IMR-90 (cell line): ENCODE results near the gene TNNI2. TPM values are rescaled to one million over a fixed set of nuclear protein-coding genes. Genes with fewer than 3 reads are reported as not detected.

Experiments used
- ATAC-seq: fragments of 200-7000 bp; cut with Tn5 transposase; 2 replicates; pipeline ENCODE4 v1.9.1; 2020; ENCODE audit warnings: low read depth, mild to moderate bottlenecking, moderate library complexity
- BruUV-seq: library from RNA; stranded (reverse); fragments of 400-500 nt; replicated peaks from 2 replicates; lab custom pipeline; 2021; lab: Mats Ljungman, UMichigan
- CTCF ChIA-PET: fragments of 300-600 bp; formaldehyde crosslinking; extraction: SDS; loops from one replicate; lab custom pipeline; 2021; ENCODE audit warnings: antibody characterized with exemption; lab: Yijun Ruan, JAX
- POLR2A ChIA-PET: fragments of 300-600 bp; sonication (Branson Sonifier 250); formaldehyde crosslinking; loops from one replicate; lab custom pipeline; 2022; ENCODE audit warnings: antibody characterized with exemption; ENCODE audit not compliant: unreplicated experiment; lab: Charles Lee
- DNase-seq: peaks from one replicate; pipeline ENCODE4 v3.0.0; 2013
- H2AFZ ChIP-seq: replicated peaks from 2 replicates; pipeline ENCODE3; 2013; ENCODE audit warnings: low read length, mild to moderate bottlenecking; ENCODE audit not compliant: poor library complexity
- H2AK5ac ChIP-seq: 2 replicates; pipeline ENCODE4 v1.6.1; 2013; ENCODE audit warnings: low read depth, low read length, inconsistent platforms
- H2AK9ac ChIP-seq: replicated peaks from 2 replicates; pipeline ENCODE3; 2013; ENCODE audit warnings: mild to moderate bottlenecking, low read depth, low read length, moderate library complexity; ENCODE audit not compliant: poor library complexity
- H2BK120ac ChIP-seq: 2 replicates; pipeline ENCODE4 v1.6.1; 2013; ENCODE audit warnings: low read depth, low read length, inconsistent platforms
- H2BK15ac ChIP-seq: 3 replicates; pipeline ENCODE4 v1.6.1; 2013; ENCODE audit warnings: low read depth, low read length, inconsistent platforms
- H2BK20ac ChIP-seq: 2 replicates; pipeline ENCODE4 v1.6.1; 2013; ENCODE audit warnings: low read depth, mild to moderate bottlenecking, inconsistent platforms, low read length, moderate library complexity
- H2BK5ac ChIP-seq: 2 replicates; pipeline ENCODE4 v1.6.1; 2013; ENCODE audit warnings: mild to moderate bottlenecking, low read depth, low read length, inconsistent platforms; ENCODE audit not compliant: poor library complexity, severe bottlenecking
- H3K14ac ChIP-seq: replicated peaks from 2 replicates; pipeline ENCODE4 v1.6.1; 2013; ENCODE audit warnings: low read depth, low read length, inconsistent platforms
- H3K18ac ChIP-seq: 2 replicates; pipeline ENCODE4 v1.6.1; 2013; ENCODE audit warnings: low read depth, low read length, control low read depth
- H3K23ac ChIP-seq: 2 replicates; pipeline ENCODE4 v1.6.1; 2013; ENCODE audit warnings: low read depth, low read length, inconsistent platforms
- H3K27ac ChIP-seq: 2 replicates; pipeline ENCODE4 v1.5.1; 2013; ENCODE audit warnings: mild to moderate bottlenecking, control low read depth, low read length; ENCODE audit not compliant: insufficient read depth
- H3K27me3 ChIP-seq: 2 replicates; pipeline ENCODE4 v1.6.1; 2013; ENCODE audit warnings: low read length; ENCODE audit not compliant: control insufficient read depth, insufficient read depth
- H3K36me3 ChIP-seq: 2 replicates; pipeline ENCODE4 v1.6.1; 2013; ENCODE audit warnings: low read length, mixed read lengths; ENCODE audit not compliant: control insufficient read depth, insufficient read depth
- H3K4ac ChIP-seq: 2 replicates; pipeline ENCODE4 v1.6.1; 2013; ENCODE audit warnings: low read depth, low read length, inconsistent platforms
- H3K4me1 ChIP-seq: 2 replicates; pipeline ENCODE4 v1.6.1; 2013; ENCODE audit warnings: low read length, mixed read lengths; ENCODE audit not compliant: control insufficient read depth, insufficient read depth
- H3K4me2 ChIP-seq: 2 replicates; pipeline ENCODE4 v1.6.1; 2013; ENCODE audit warnings: low read depth, mild to moderate bottlenecking, control low read depth, low read length, moderate library complexity
- H3K4me3 ChIP-seq: 2 replicates; pipeline ENCODE4 v1.5.1; 2013; ENCODE audit warnings: low read depth, mild to moderate bottlenecking, control low read depth, low read length, moderate library complexity; ENCODE audit not compliant: insufficient read depth
- H3K56ac ChIP-seq: 2 replicates; pipeline ENCODE4 v1.6.1; 2013; ENCODE audit warnings: low read length, inconsistent platforms; ENCODE audit not compliant: insufficient read depth; ENCODE audit errors: extremely low read depth
- H3K79me1 ChIP-seq, 2 experiments: 2 replicates each; pipeline ENCODE4 v1.6.1; 2013; ENCODE audit warnings: low read length in 2 of 2, inconsistent platforms in 1 of 2, low read depth in 1 of 2
- H3K9ac ChIP-seq: 2 replicates; pipeline ENCODE4 v1.6.1; 2013; ENCODE audit warnings: low read depth, low read length, control low read depth
- H3K9me1 ChIP-seq: 2 replicates; pipeline ENCODE4 v1.6.1; 2013; ENCODE audit warnings: low read length, inconsistent platforms; ENCODE audit not compliant: insufficient read depth
- H3K9me3 ChIP-seq: 2 replicates; pipeline ENCODE4 v1.6.1; 2013; ENCODE audit warnings: low read length; ENCODE audit not compliant: control insufficient read depth, insufficient read depth
- H4K20me1 ChIP-seq: 2 replicates; pipeline ENCODE4 v1.6.1; 2013; ENCODE audit warnings: low read length, inconsistent platforms; ENCODE audit not compliant: insufficient read depth
- H4K5ac ChIP-seq: 2 replicates; pipeline ENCODE4 v1.6.1; 2013; ENCODE audit warnings: mild to moderate bottlenecking, low read depth, low read length, control low read depth
- H4K8ac ChIP-seq, 2 experiments: 2 replicates each; pipeline ENCODE4 v1.6.1; 2013; ENCODE audit warnings: low read depth in 2 of 2, low read length in 2 of 2, control low read depth in 1 of 2, inconsistent platforms in 1 of 2
- H4K91ac ChIP-seq: 2 replicates; pipeline ENCODE4 v1.6.1; 2013; ENCODE audit warnings: low read depth, low read length, inconsistent platforms; ENCODE audit not compliant: insufficient read depth
- BHLHE40 ChIP-seq: fragments of 150-350 bp; IDR thresholded peaks from 2 replicates; pipeline ENCODE4 v1.6.1; 2016; ENCODE audit warnings: mild to moderate bottlenecking, low read depth, low read length
- CEBPB ChIP-seq: IDR thresholded peaks from 2 replicates; pipeline ENCODE4 v1.6.1; 2012; ENCODE audit warnings: low read depth, low read length, improper control_type of control experiment
- CHD1 ChIP-seq: IDR thresholded peaks from 2 replicates; pipeline ENCODE4 v1.6.1; 2012; ENCODE audit warnings: low read depth, low read length, improper control_type of control experiment
- MAFK ChIP-seq: IDR thresholded peaks from 2 replicates; pipeline ENCODE4 v1.6.1; 2012; ENCODE audit warnings: low read depth, low read length, improper control_type of control experiment
- MAZ ChIP-seq: IDR thresholded peaks from 2 replicates; pipeline ENCODE4 v1.6.1; 2012; ENCODE audit warnings: low read depth, mild to moderate bottlenecking, low read length, improper control_type of control experiment, moderate library complexity, borderline replicate concordance
- MXI1 ChIP-seq: IDR thresholded peaks from 2 replicates; pipeline ENCODE4 v1.6.1; 2012; ENCODE audit warnings: low read depth, mild to moderate bottlenecking, low read length, moderate library complexity, borderline replicate concordance
- RFX5 ChIP-seq: IDR thresholded peaks from 2 replicates; pipeline ENCODE4 v1.8.0; 2012; ENCODE audit warnings: low read depth, mild to moderate bottlenecking, low read length, moderate library complexity
- WGBS, 2 experiments: methylation state at CpG; one replicate each; pipeline versions ENCODE4 v1.1.5 to v1.1.7; 2013; ENCODE audit warnings: missing lambda C conversion rate in 2 of 2; ENCODE audit not compliant: insufficient read length in 1 of 2; ENCODE audit errors: extremely low coverage in 2 of 2; 5-methylcytosine and 5-hydroxymethylcytosine counted together
- dilution Hi-C: fragments of 300-500 bp; cut with HindIII; formaldehyde crosslinking; loops from one replicate; pipeline ENCODE4 v1.14.3; 2018; ENCODE audit warnings: low sequenced_read_pairs; ENCODE audit not compliant: unreplicated experiment
- in situ Hi-C: fragments of 300-500 bp; cut with MboI; formaldehyde crosslinking; loops from 3 replicates; pipeline ENCODE4 v1.14.3; 2019; ENCODE audit warnings: low sequenced_read_pairs, inconsistent platforms, mixed read lengths
- intact Hi-C: fragments of 100-400 bp; cut with micrococcal nuclease; formaldehyde crosslinking; loops from 2 replicates; pipeline ENCODE4 v1.10.0; 2022
- polyA plus RNA-seq, 3 experiments: library from polyadenylated mRNA; depleted of rRNA; stranded (reverse); fragments of >200 nt; gene quantifications; 2 replicates each; pipeline ENCODE4 v1.2.3, GENCODE V29; 2012; ENCODE audit warnings: low replicate concordance in 1 of 3
- total RNA-seq: library from RNA; depleted of rRNA; stranded (reverse); fragments of >200 nt; gene quantifications from 2 replicates; pipeline ENCODE4 v1.2.3, GENCODE V29; 2012

Gene TNNI2
- total and polyA plus RNA-seq, 2 of the 4 experiments (the other 2 are of a cell fraction) = not detected

DNA sequence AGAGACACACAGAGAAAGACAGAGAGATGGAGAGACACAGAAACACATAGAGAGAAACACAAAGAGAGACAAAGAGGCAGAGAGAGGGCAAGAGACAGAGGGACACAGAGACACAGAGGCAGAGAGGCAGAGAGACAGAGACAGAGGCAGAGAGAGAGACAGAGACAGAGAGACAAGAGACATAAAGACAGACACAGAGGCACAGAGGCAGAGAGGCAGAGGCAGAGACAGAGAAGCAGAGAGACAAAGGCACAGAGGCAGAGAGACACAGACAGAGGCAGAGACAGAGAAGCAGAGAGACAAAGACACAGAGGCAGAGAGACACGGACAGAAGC, 6.3 kb downstream of the TNNI2 start:
- Histone ChIP-seq H3K4ac (no peak overlapping the region), H2BK15ac (no peak overlapping the region), H3K56ac (no peak overlapping the region), H3K36me3 (no peaks in the 10 kb centered on the region), H3K27me3 (peaks cover 48% of the 10 kb centered on the region), H3K23ac (no peak overlapping the region), H3K9me3 (no peaks in the 10 kb centered on the region), H4K91ac (no peak overlapping the region), H3K18ac (no peak overlapping the region), H3K4me2 (no peak overlapping the region), H3K9ac (no peak overlapping the region), H4K5ac (no peak overlapping the region), H3K9me1 (no peaks in the 10 kb centered on the region), H2AK9ac (no peak overlapping the region), H2AFZ (no peak overlapping the region), H2AK5ac (no peak overlapping the region; the same call in 1 of the 2 replicates), H2BK5ac (no peak overlapping the region), H2BK120ac (no peak overlapping the region), H3K14ac (no peak overlapping the region), H3K4me3 (no peak overlapping the region), H3K27ac (no peak overlapping the region), H3K4me1 (no peaks in the 10 kb centered on the region), H4K20me1 (no peaks in the 10 kb centered on the region), H2BK20ac (no peak overlapping the region), H3K79me1 (no peaks in the 10 kb centered on the region), H4K8ac (no peak overlapping the region)
- 50% methylated on average over 1 of the region's 1 CpG; no CpG with 5 or more reads in 1 of the 2 experiments for WGBS, 2 experiments
- DNase-seq = no peak
- no TSS peak for BruUV-seq
- ChIA-PET POLR2A (no interaction called here), CTCF (interaction anchor here (1.0 kb wide), 1 partner anchor 204 kb away, joined by 3 read pairs; no protein-coding TSS in a partner anchor)
- no peak for ATAC-seq
- dilution Hi-C loops = no loop called here
- TF ChIP-seq MAZ (no peak), RFX5 (no peak), MAFK (no peak), CEBPB (no peak), BHLHE40 (no peak), CHD1 (no peak), MXI1 (no peak)
- intact Hi-C loops = no loop called here
- in situ Hi-C loops = no loop called here
